ENCODE measurements around the gene UPB1. TPM values are rescaled to one million over a fixed set of nuclear protein-coding genes. Genes with fewer than 3 reads are reported as not detected.

The UPB1 gene
- total and polyA plus RNA-seq, 10 of the 15 experiments (the other 5 are each of a cell fraction or from before 2014, with no cell fraction given): 0.89 to 20.5 (median 3.1) TPM

DNA sequence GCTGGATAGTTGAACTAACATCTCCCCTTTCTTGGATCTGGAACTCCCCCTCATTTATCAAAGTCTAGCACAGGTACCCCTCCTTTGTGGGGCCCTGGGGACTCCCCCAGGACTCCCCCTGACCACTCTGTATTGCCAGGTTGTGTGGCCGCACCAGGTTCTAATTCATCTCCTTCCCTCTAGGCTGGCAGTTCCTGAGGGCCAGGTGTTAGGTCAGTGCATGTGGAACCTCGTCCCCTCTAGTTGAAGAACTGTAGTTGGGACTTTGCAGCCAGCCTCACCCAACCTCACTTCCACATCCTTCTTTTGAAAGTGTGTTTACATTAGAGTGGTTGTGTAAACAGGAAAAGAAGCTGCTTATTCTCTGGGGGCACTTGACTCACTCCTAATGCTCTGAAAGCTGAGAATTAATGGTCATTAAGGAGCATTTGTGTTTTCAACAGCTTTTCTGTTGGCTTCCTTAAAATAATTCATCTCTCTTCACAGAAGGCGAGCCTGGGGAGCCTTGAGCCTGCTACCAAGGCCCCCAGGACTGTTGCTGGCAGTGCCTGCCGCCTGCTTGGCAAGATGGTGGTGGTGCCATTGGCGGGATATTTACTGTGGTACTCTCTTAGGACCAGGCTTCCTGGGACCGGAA, 11.8 kb downstream of the UPB1 start (continued):
- TF ChIP-seq NFXL1 (IDR thresholded peaks at IDR 0.05; ENCODE audit: borderline replicate concordance) (no peak), TARDBP (IDR thresholded peaks at IDR 0.05; ENCODE audit: borderline replicate concordance) (no peak), NR2F1 (conservative IDR thresholded peaks at IDR 0.05) (no peak), GATAD2B (conservative IDR thresholded peaks at IDR 0.05; ENCODE audit: low read depth) (no peak), FOXK2 (IDR thresholded peaks at IDR 0.05) (peak; percentile 60), MYB (IDR thresholded peaks at IDR 0.05; ENCODE audit: borderline replicate concordance, low read depth, low read length) (no peak), POLR2AphosphoS2 (IDR thresholded peaks at IDR 0.05; ENCODE audit: low read depth, low read length) (no peak), NRF1 (conservative IDR thresholded peaks at IDR 0.05; ENCODE audit: low read depth, low read length) (no peak), ASH2L (IDR thresholded peaks at IDR 0.05; ENCODE audit: borderline replicate concordance, low read depth) (no peak), NBN (IDR thresholded peaks at IDR 0.05) (no peak), JUND (IDR thresholded peaks at IDR 0.05; ENCODE audit: low read depth, low read length) (no peak), KDM1A (IDR thresholded peaks at IDR 0.05; ENCODE audit: borderline replicate concordance) (no peak), MEF2A (IDR thresholded peaks at IDR 0.05; ENCODE audit: insufficient read depth, low read depth, low read length) (no peak), SIX5 (IDR thresholded peaks at IDR 0.05; ENCODE audit: low read depth, low read length, severe bottlenecking) (no peak), STAT1 (conservative IDR thresholded peaks at IDR 0.05) (no peak), CBX3 (IDR thresholded peaks at IDR 0.05; ENCODE audit: borderline replicate concordance, low read depth) (no peak), RUNX3 (IDR thresholded peaks at IDR 0.05; ENCODE audit: low read length) (peak; percentile 59; the same call in 1 of the 2 replicates), ZNF622 (IDR thresholded peaks at IDR 0.05) (no peak)
- TF ChIP-seq, protein P1, sequence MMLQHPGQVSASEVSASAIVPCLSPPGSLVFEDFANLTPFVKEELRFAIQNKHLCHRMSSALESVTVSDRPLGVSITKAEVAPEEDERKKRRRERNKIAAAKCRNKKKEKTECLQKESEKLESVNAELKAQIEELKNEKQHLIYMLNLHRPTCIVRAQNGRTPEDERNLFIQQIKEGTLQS (IDR thresholded peaks at IDR 0.05; ENCODE audit: borderline replicate concordance, extremely low read depth, low read depth, low read length): no peak
- TF ChIP-seq, protein P2, sequence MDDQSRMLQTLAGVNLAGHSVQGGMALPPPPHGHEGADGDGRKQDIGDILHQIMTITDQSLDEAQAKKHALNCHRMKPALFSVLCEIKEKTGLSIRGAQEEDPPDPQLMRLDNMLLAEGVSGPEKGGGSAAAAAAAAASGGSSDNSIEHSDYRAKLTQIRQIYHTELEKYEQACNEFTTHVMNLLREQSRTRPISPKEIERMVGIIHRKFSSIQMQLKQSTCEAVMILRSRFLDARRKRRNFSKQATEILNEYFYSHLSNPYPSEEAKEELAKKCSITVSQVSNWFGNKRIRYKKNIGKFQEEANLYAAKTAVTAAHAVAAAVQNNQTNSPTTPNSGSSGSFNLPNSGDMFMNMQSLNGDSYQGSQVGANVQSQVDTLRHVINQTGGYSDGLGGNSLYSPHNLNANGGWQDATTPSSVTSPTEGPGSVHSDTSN (IDR thresholded peaks at IDR 0.05; ENCODE audit: insufficient replicate concordance, low read depth, low read length): peak; percentile 77
- TF ChIP-seq, protein P3, sequence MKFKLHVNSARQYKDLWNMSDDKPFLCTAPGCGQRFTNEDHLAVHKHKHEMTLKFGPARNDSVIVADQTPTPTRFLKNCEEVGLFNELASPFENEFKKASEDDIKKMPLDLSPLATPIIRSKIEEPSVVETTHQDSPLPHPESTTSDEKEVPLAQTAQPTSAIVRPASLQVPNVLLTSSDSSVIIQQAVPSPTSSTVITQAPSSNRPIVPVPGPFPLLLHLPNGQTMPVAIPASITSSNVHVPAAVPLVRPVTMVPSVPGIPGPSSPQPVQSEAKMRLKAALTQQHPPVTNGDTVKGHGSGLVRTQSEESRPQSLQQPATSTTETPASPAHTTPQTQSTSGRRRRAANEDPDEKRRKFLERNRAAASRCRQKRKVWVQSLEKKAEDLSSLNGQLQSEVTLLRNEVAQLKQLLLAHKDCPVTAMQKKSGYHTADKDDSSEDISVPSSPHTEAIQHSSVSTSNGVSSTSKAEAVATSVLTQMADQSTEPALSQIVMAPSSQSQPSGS (IDR thresholded peaks at IDR 0.05; ENCODE audit: low read length): no peak
- TF ChIP-seq, protein P4, sequence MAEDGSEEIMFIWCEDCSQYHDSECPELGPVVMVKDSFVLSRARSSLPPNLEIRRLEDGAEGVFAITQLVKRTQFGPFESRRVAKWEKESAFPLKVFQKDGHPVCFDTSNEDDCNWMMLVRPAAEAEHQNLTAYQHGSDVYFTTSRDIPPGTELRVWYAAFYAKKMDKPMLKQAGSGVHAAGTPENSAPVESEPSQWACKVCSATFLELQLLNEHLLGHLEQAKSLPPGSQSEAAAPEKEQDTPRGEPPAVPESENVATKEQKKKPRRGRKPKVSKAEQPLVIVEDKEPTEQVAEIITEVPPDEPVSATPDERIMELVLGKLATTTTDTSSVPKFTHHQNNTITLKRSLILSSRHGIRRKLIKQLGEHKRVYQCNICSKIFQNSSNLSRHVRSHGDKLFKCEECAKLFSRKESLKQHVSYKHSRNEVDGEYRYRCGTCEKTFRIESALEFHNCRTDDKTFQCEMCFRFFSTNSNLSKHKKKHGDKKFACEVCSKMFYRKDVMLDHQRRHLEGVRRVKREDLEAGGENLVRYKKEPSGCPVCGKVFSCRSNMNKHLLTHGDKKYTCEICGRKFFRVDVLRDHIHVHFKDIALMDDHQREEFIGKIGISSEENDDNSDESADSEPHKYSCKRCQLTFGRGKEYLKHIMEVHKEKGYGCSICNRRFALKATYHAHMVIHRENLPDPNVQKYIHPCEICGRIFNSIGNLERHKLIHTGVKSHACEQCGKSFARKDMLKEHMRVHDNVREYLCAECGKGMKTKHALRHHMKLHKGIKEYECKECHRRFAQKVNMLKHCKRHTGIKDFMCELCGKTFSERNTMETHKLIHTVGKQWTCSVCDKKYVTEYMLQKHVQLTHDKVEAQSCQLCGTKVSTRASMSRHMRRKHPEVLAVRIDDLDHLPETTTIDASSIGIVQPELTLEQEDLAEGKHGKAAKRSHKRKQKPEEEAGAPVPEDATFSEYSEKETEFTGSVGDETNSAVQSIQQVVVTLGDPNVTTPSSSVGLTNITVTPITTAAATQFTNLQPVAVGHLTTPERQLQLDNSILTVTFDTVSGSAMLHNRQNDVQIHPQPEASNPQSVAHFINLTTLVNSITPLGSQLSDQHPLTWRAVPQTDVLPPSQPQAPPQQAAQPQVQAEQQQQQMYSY (CRISPR knock-in tag; IDR thresholded peaks at IDR 0.05): no peak
- TF ChIP-seq, protein P5, sequence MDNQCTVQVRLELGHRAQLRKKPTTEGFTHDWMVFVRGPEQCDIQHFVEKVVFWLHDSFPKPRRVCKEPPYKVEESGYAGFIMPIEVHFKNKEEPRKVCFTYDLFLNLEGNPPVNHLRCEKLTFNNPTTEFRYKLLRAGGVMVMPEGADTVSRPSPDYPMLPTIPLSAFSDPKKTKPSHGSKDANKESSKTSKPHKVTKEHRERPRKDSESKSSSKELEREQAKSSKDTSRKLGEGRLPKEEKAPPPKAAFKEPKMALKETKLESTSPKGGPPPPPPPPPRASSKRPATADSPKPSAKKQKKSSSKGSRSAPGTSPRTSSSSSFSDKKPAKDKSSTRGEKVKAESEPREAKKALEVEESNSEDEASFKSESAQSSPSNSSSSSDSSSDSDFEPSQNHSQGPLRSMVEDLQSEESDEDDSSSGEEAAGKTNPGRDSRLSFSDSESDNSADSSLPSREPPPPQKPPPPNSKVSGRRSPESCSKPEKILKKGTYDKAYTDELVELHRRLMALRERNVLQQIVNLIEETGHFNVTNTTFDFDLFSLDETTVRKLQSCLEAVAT (IDR thresholded peaks at IDR 0.05): no peak

All from GM12878 (cell line).